DOHH2 (cell line): ENCODE measurements around the gene CUTA.

Source experiments
- H3F3A ChIP-seq: fragments of 200-600 bp; sonication (generic), shearing (Covaris generic); 2 replicates; pipeline ENCODE4 v1.6.0; 2016; ENCODE audit warnings: antibody characterized with exemption, mild to moderate bottlenecking; ENCODE audit not compliant: control insufficient read depth, insufficient read depth
- H3K27ac ChIP-seq: fragments of 200-600 bp; sonication (generic); 2 replicates; pipeline ENCODE4 v1.5.1; 2014; ENCODE audit warnings: low read depth, mild to moderate bottlenecking, low read length, moderate library complexity
- H3K27me3 ChIP-seq: fragments of 200-600 bp; sonication (generic); 2 replicates; pipeline ENCODE4 v1.6.1; 2014; ENCODE audit warnings: mild to moderate bottlenecking, low read length, mixed read lengths; ENCODE audit not compliant: control insufficient read depth
- H3K36me3 ChIP-seq: fragments of 200-600 bp; sonication (generic); 2 replicates; pipeline ENCODE4 v1.6.1; 2014; ENCODE audit warnings: mild to moderate bottlenecking, low read length, moderate library complexity, mixed read lengths; ENCODE audit not compliant: control insufficient read depth
- H3K4me1 ChIP-seq: fragments of 200-600 bp; sonication (generic); 2 replicates; pipeline ENCODE4 v1.6.1; 2014; ENCODE audit warnings: mild to moderate bottlenecking, low read length, mixed read lengths; ENCODE audit not compliant: control insufficient read depth
- H3K4me2 ChIP-seq: fragments of 200-600 bp; sonication (generic); 2 replicates; pipeline ENCODE4 v1.6.0; 2014; ENCODE audit warnings: mild to moderate bottlenecking, low read length, moderate library complexity
- H3K4me3 ChIP-seq: fragments of 200-600 bp; sonication (generic); 2 replicates; pipeline ENCODE4 v1.5.1; 2014; ENCODE audit warnings: mild to moderate bottlenecking, low read length, mixed read lengths
- H3K79me2 ChIP-seq: fragments of 200-600 bp; sonication (generic); 2 replicates; pipeline ENCODE4 v1.6.1; 2014; ENCODE audit warnings: mild to moderate bottlenecking, low read length, mixed read lengths; ENCODE audit not compliant: control insufficient read depth
- H3K9me2 ChIP-seq: fragments of 200-600 bp; sonication (generic); replicated peaks from 2 replicates; pipeline ENCODE4 v1.6.1; 2014; ENCODE audit warnings: mild to moderate bottlenecking, low read length, mixed read lengths; ENCODE audit not compliant: control insufficient read depth
- H3K9me3 ChIP-seq: fragments of 200-600 bp; sonication (generic); 2 replicates; pipeline ENCODE4 v1.6.1; 2014; ENCODE audit warnings: antibody characterized with exemption, low read length, mixed read lengths; ENCODE audit not compliant: control insufficient read depth, insufficient read depth
- H4K20me1 ChIP-seq: fragments of 200-600 bp; sonication (generic); 2 replicates; pipeline ENCODE4 v1.6.0; 2014; ENCODE audit warnings: low read depth, mild to moderate bottlenecking, antibody characterized with exemption, low read length, moderate library complexity; ENCODE audit not compliant: control insufficient read depth, insufficient read depth
- CTCF ChIP-seq: fragments of 200-600 bp; sonication (generic); IDR thresholded peaks from one replicate; pipeline ENCODE4 v1.5.1; 2014; ENCODE audit warnings: antibody characterized with exemption, mild to moderate bottlenecking, low read depth, low read length; ENCODE audit not compliant: poor library complexity, severe bottlenecking
- EZH2phosphoT487 ChIP-seq: fragments of 200-600 bp; sonication (generic); IDR thresholded peaks from 2 replicates; pipeline ENCODE4 v1.6.1; 2017; ENCODE audit warnings: borderline replicate concordance, mild to moderate bottlenecking, antibody characterized with exemption, low read length, moderate library complexity, mixed read lengths

The CUTA gene

GRCh38 chr6:33420491-33421343, 2.8 kb upstream of the CUTA start:
- Histone ChIP-seq H3K79me2 (peaks cover 31% of the 10 kb centered on the region), H3K4me2 (peak overlapping the region; percentile 31; the same call in 1 of the 2 replicates), H3K27me3 (peaks cover 5% of the 10 kb centered on the region; the same call in 1 of the 2 replicates), H3K9me2 (no peaks in the 10 kb centered on the region), H3K36me3 (peaks cover 10% of the 10 kb centered on the region), H3F3A (peaks cover 5% of the 10 kb centered on the region; the same call in 1 of the 2 replicates), H3K4me1 (peaks cover 41% of the 10 kb centered on the region), H4K20me1 (no peaks in the 10 kb centered on the region; the same call in 1 of the 2 replicates), H3K27ac (no peak overlapping the region), H3K4me3 (0 out of 2 replicates have a peak overlapping the region, but pooled peaks have one; percentile 34), H3K9me3 (no peaks in the 10 kb centered on the region)
- TF ChIP-seq CTCF (no peak), EZH2phosphoT487 (no peak)

- Histone ChIP-seq H4K20me1 (no peaks in the 10 kb centered on the region; the same call in 1 of the 2 replicates), H3F3A (peaks cover 6% of the 10 kb centered on the region; the same call in 1 of the 2 replicates), H3K4me3 (peak within 1 kb of the TSS; percentile 74), H3K79me2 (peaks cover 34% of the 10 kb centered on the region), H3K36me3 (peaks cover 19% of the 10 kb centered on the region), H3K4me1 (peaks cover 45% of the 10 kb centered on the region), H3K9me2 (no peaks in the 10 kb centered on the region), H3K4me2 (peak within 1 kb of the TSS; percentile 87), H3K27ac (peak within 1 kb of the TSS; percentile 69), H3K9me3 (no peaks in the 10 kb centered on the region), H3K27me3 (peaks cover 5% of the 10 kb centered on the region; the same call in 1 of the 2 replicates)
- no peak for TF ChIP-seq EZH2phosphoT487
- no peak for TF ChIP-seq CTCF
These were observed 1.9 kb upstream of the CUTA start, which contains the start of gene SYNGAP1 for GRCh38 chr6:33419580-33420490. SYNGAP1 (plus strand) TSS chr6:33420065; CDS start chr6:33420265, 200 bp downstream.

- Histone ChIP-seq H3K79me2 (peaks cover 30% of the 10 kb centered on the region), H3K9me2 (no peaks in the 10 kb centered on the region), H3K27me3 (peaks cover 5% of the 10 kb centered on the region; the same call in 1 of the 2 replicates), H3K4me1 (peaks cover 48% of the 10 kb centered on the region), H3K27ac (peak overlapping the region; percentile 69), H3F3A (peaks cover 13% of the 10 kb centered on the region), H4K20me1 (no peaks in the 10 kb centered on the region; the same call in 1 of the 2 replicates), H3K4me3 (peak overlapping the region; percentile 74), H3K36me3 (peaks cover 27% of the 10 kb centered on the region), H3K4me2 (peak overlapping the region; percentile 87), H3K9me3 (no peaks in the 10 kb centered on the region)
- TF ChIP-seq EZH2phosphoT487, result no peak
- no peak for TF ChIP-seq CTCF
These were observed 884 bp upstream of the CUTA start for GRCh38 chr6:33418690-33419291.
